ENCODE data around the gene GUCY2D.

The GUCY2D gene

DNA sequence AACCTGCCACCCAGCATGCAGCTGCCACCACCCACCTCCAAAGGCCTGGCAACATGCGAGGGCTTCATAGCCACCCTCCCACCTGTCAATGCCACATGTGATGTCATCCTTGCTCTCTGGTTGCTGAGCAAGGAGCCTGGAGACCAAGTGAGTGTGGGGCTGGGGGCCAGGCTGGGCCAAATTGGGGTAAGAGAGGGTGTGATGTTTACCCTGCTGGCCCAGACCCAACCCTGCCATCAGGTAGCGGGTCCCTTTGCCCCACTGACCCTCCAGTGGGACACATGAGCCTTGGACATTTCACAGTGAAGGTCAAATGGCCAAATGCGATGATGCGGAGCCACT lies 45.3 kb downstream of the GUCY2D start:
- Histone ChIP-seq H4K20me1 (ENCODE audit: low read depth, low read length) (no peaks in the 10 kb centered on the region), H3K9ac (ENCODE audit: low read length) (no peak overlapping the region), H2AFZ (ENCODE audit: low read depth, low read length, severe bottlenecking) (no peak overlapping the region), H3K4me2 (ENCODE audit: low read depth, low read length, poor library complexity, severe bottlenecking) (no peak overlapping the region), H3K27me3 (ENCODE audit: low read length) (no peaks in the 10 kb centered on the region), H3K9me3 (ENCODE audit: insufficient read depth, low read length) (no peaks in the 10 kb centered on the region), H3K27ac (ENCODE audit: low read depth, low read length) (no peak overlapping the region), H3K4me3 (ENCODE audit: insufficient read depth, low read length, poor library complexity, severe bottlenecking) (no peak overlapping the region), H3K79me2 (ENCODE audit: insufficient read depth, low read length) (no peaks in the 10 kb centered on the region), H3F3A (ENCODE audit: insufficient read depth) (no peaks in the 10 kb centered on the region), H3K36me3 (ENCODE audit: low read length) (no peaks in the 10 kb centered on the region), H3K9me2 (replicated peaks; ENCODE audit: insufficient read depth, low read length) (no peaks in the 10 kb centered on the region)
- TF ChIP-seq EZH2phosphoT487 (conservative IDR thresholded peaks at IDR 0.05; ENCODE audit: low read length): no peak
- TF ChIP-seq, protein P1, sequence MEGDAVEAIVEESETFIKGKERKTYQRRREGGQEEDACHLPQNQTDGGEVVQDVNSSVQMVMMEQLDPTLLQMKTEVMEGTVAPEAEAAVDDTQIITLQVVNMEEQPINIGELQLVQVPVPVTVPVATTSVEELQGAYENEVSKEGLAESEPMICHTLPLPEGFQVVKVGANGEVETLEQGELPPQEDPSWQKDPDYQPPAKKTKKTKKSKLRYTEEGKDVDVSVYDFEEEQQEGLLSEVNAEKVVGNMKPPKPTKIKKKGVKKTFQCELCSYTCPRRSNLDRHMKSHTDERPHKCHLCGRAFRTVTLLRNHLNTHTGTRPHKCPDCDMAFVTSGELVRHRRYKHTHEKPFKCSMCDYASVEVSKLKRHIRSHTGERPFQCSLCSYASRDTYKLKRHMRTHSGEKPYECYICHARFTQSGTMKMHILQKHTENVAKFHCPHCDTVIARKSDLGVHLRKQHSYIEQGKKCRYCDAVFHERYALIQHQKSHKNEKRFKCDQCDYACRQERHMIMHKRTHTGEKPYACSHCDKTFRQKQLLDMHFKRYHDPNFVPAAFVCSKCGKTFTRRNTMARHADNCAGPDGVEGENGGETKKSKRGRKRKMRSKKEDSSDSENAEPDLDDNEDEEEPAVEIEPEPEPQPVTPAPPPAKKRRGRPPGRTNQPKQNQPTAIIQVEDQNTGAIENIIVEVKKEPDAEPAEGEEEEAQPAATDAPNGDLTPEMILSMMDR (IDR thresholded peaks at IDR 0.05; ENCODE audit: insufficient read depth, low read length, poor library complexity, severe bottlenecking): no peak

DNA sequence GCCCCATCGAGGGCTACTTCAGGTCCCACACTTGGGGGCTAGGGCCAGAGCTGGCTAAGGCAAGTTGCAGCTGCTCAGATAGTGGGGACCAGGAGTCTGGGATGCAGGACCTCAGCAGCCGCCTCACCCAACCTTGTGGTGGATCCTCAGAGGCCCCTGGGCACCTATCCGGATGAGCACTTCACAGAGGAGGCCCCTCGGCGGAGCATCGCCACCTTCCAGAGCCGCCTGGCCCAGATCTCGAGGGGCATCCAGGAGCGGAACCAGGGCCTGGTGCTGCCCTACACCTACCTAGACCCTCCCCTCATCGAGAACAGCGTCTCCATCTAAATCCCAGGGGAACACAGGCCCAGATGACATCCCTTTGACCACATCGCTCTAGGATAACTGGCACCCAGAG lies 45.8 kb downstream of the GUCY2D start:
- H3K27me3 ChIP-seq (ENCODE audit: low read length): no peaks in the 10 kb centered on the region
- H3K4me2 ChIP-seq (ENCODE audit: low read depth, low read length, poor library complexity, severe bottlenecking): no peak overlapping the region
- H3K9ac ChIP-seq (ENCODE audit: low read length): no peak overlapping the region
- H3K9me2 ChIP-seq (replicated peaks; ENCODE audit: insufficient read depth, low read length): no peaks in the 10 kb centered on the region
- H3K4me3 ChIP-seq (ENCODE audit: insufficient read depth, low read length, poor library complexity, severe bottlenecking): no peak overlapping the region
- no peaks in the 10 kb centered on the region for H4K20me1 ChIP-seq (ENCODE audit: low read depth, low read length)
- H3K9me3 ChIP-seq (ENCODE audit: insufficient read depth, low read length): no peaks in the 10 kb centered on the region
- H3K36me3 ChIP-seq (ENCODE audit: low read length): no peaks in the 10 kb centered on the region
- no peak overlapping the region for H3K27ac ChIP-seq (ENCODE audit: low read depth, low read length)
- TF ChIP-seq, protein P1 (IDR thresholded peaks at IDR 0.05; ENCODE audit: insufficient read depth, low read length, poor library complexity, severe bottlenecking): no peak
- TF ChIP-seq EZH2phosphoT487 (conservative IDR thresholded peaks at IDR 0.05; ENCODE audit: low read length): no peak
- H2AFZ ChIP-seq (ENCODE audit: low read depth, low read length, severe bottlenecking): no peak overlapping the region
- H3K79me2 ChIP-seq (ENCODE audit: insufficient read depth, low read length): no peaks in the 10 kb centered on the region
- H3F3A ChIP-seq (ENCODE audit: insufficient read depth): no peaks in the 10 kb centered on the region

DNA sequence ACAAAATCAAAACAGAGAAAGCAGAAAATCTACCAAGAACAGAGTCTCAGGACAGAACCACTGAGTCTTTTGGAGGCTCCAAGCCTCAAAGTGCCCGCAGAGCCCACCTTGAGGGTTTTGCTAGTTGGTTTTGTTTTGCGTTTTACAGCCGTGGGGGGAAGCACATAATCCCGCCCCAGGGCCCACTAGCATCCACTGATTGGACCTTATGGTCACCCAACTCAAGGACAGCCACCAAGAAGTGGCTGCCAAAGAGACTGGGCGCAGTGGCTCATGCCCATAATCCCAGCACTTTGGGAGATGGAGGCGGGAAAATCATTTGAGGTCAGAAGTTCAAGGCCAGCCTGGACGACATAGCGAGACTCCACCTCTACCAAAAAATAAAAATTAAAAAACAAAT lies 46.3 kb downstream of the GUCY2D start:
- no peak overlapping the region for H2AFZ ChIP-seq (ENCODE audit: low read depth, low read length, severe bottlenecking)
- no peaks in the 10 kb centered on the region for H3K36me3 ChIP-seq (ENCODE audit: low read length)
- H3K27me3 ChIP-seq (ENCODE audit: low read length): no peaks in the 10 kb centered on the region
- H3K4me2 ChIP-seq (ENCODE audit: low read depth, low read length, poor library complexity, severe bottlenecking): no peak overlapping the region
- TF ChIP-seq, protein P1 (IDR thresholded peaks at IDR 0.05; ENCODE audit: insufficient read depth, low read length, poor library complexity, severe bottlenecking): no peak
- TF ChIP-seq EZH2phosphoT487 (conservative IDR thresholded peaks at IDR 0.05; ENCODE audit: low read length): no peak
- no peak overlapping the region for H3K27ac ChIP-seq (ENCODE audit: low read depth, low read length)
- H3K4me3 ChIP-seq (ENCODE audit: insufficient read depth, low read length, poor library complexity, severe bottlenecking): no peak overlapping the region
- no peak overlapping the region for H3K9ac ChIP-seq (ENCODE audit: low read length)
- no peaks in the 10 kb centered on the region for H3F3A ChIP-seq (ENCODE audit: insufficient read depth)
- H3K9me2 ChIP-seq (replicated peaks; ENCODE audit: insufficient read depth, low read length): no peaks in the 10 kb centered on the region
- no peaks in the 10 kb centered on the region for H3K79me2 ChIP-seq (ENCODE audit: insufficient read depth, low read length)
- no peaks in the 10 kb centered on the region for H4K20me1 ChIP-seq (ENCODE audit: low read depth, low read length)
- H3K9me3 ChIP-seq (ENCODE audit: insufficient read depth, low read length): no peaks in the 10 kb centered on the region

DNA sequence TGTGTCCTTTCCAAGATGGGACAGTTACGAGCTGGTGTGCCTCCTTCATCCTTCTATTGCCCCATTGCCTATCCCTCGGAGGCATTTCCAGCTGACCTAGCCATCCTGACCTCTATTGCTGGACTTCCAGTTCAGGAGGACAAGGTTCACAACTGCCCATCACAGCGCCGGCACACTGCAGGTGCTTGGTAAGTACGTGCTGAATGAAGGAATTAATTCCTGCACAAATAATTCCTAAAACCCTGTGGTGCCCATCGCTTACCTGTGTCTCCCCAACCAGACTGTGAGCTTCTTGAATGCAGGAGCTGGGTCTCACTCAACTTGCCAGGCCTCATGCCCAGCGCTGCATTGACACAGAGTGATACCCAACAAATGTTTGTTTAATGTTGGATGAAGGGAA lies 49.4 kb downstream of the GUCY2D start:
- Histone ChIP-seq H3K36me3 (ENCODE audit: low read length) (no peaks in the 10 kb centered on the region), H4K20me1 (ENCODE audit: low read depth, low read length) (no peaks in the 10 kb centered on the region), H3K79me2 (ENCODE audit: insufficient read depth, low read length) (no peaks in the 10 kb centered on the region), H3K27me3 (ENCODE audit: low read length) (no peaks in the 10 kb centered on the region), H3K9me2 (replicated peaks; ENCODE audit: insufficient read depth, low read length) (no peaks in the 10 kb centered on the region), H3F3A (ENCODE audit: insufficient read depth) (no peaks in the 10 kb centered on the region), H3K4me3 (ENCODE audit: insufficient read depth, low read length, poor library complexity, severe bottlenecking) (no peak overlapping the region), H3K9me3 (ENCODE audit: insufficient read depth, low read length) (no peaks in the 10 kb centered on the region), H3K4me2 (ENCODE audit: low read depth, low read length, poor library complexity, severe bottlenecking) (no peak overlapping the region), H3K9ac (ENCODE audit: low read length) (no peak overlapping the region), H3K27ac (ENCODE audit: low read depth, low read length) (no peak overlapping the region), H2AFZ (ENCODE audit: low read depth, low read length, severe bottlenecking) (no peak overlapping the region)
- TF ChIP-seq EZH2phosphoT487 (conservative IDR thresholded peaks at IDR 0.05; ENCODE audit: low read length): no peak
- TF ChIP-seq, protein P1 (IDR thresholded peaks at IDR 0.05; ENCODE audit: insufficient read depth, low read length, poor library complexity, severe bottlenecking): no peak
